ENCODE measurements around the gene WWC2. TPM values are rescaled to one million over a fixed set of nuclear protein-coding genes. Genes with fewer than 3 reads are reported as not detected.
A peak's percentile ranks its signal among the peaks of the same experiment; 100 is the strongest.

WWC2 gene
- total RNA-seq, 1 donor from 2014 or later = 48.0 TPM

GRCh38 chr4:183326853-183327252 lies 227.8 kb downstream of the WWC2 start:
- H3K4me1 Mint-ChIP-seq (ENCODE audit: low read depth) = peaks cover 35% of the 10 kb centered on the region
- H3K4me3 Mint-ChIP-seq (ENCODE audit: unreplicated experiment) = no peak overlapping the region
- peaks cover 3% of the 10 kb centered on the region for H3K36me3 Mint-ChIP-seq (ENCODE audit: low read depth)
- no peak for DNase-seq (ENCODE audit: low spot score)
- no peaks in the 10 kb centered on the region for H3K27me3 Mint-ChIP-seq (ENCODE audit: low read depth)
- no peak for TF ChIP-seq CTCF (IDR thresholded peaks at IDR 0.05)
- peaks cover 13% of the 10 kb centered on the region for H3K9me3 Mint-ChIP-seq (ENCODE audit: low read depth)
- H3K27ac Mint-ChIP-seq (ENCODE audit: unreplicated experiment) = no peak overlapping the region

GRCh38 chr4:183327827-183328226 lies 228.8 kb downstream of the WWC2 start:
- Mint-ChIP-seq H3K4me3 (ENCODE audit: unreplicated experiment) (no peak overlapping the region), H3K36me3 (ENCODE audit: low read depth) (peaks cover 3% of the 10 kb centered on the region), H3K27ac (ENCODE audit: unreplicated experiment) (no peak overlapping the region), H3K9me3 (ENCODE audit: low read depth) (peaks cover 13% of the 10 kb centered on the region), H3K4me1 (ENCODE audit: low read depth) (peaks cover 35% of the 10 kb centered on the region), H3K27me3 (ENCODE audit: low read depth) (no peaks in the 10 kb centered on the region)
- no peak for TF ChIP-seq CTCF (IDR thresholded peaks at IDR 0.05)
- DNase-seq (ENCODE audit: low spot score) = no peak

- H3K4me3 Mint-ChIP-seq (ENCODE audit: unreplicated experiment) = no peak overlapping the region
- peaks cover 36% of the 10 kb centered on the region for H3K4me1 Mint-ChIP-seq (ENCODE audit: low read depth)
- peaks cover 13% of the 10 kb centered on the region for H3K9me3 Mint-ChIP-seq (ENCODE audit: low read depth)
- no peaks in the 10 kb centered on the region for H3K27me3 Mint-ChIP-seq (ENCODE audit: low read depth)
- H3K36me3 Mint-ChIP-seq (ENCODE audit: low read depth) = peaks cover 3% of the 10 kb centered on the region
- TF ChIP-seq CTCF (IDR thresholded peaks at IDR 0.05) = no peak
- DNase-seq (ENCODE audit: low spot score) = no peak
- peak overlapping the region; percentile 76 for H3K27ac Mint-ChIP-seq (ENCODE audit: unreplicated experiment)
Observed at GRCh38 chr4:183328832-183329231, 229.8 kb downstream of the WWC2 start.

DNA sequence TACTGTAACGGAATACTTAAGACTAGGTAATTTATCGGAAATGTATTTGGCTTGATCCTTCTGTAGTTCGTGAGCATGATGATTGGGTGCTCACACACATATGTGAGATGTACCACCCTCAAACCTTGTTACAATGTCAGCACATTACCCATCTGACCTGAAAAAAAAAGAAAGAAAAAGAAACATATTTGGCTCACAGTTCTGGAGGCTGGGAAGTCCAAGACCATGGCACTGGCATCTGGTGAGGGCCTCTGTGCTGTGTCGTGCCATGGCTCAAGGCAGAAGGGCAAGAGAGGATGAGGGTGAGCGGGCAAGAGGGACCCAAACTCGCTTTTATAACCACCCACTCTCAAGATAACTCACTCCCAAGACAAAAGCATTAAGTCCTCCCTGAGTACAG lies 230.2 kb downstream of the WWC2 start:
- no peak for DNase-seq (ENCODE audit: low spot score)
- Mint-ChIP-seq H3K4me3 (ENCODE audit: unreplicated experiment) (no peak overlapping the region), H3K4me1 (ENCODE audit: low read depth) (peaks cover 40% of the 10 kb centered on the region), H3K36me3 (ENCODE audit: low read depth) (peaks cover 3% of the 10 kb centered on the region), H3K9me3 (ENCODE audit: low read depth) (peaks cover 13% of the 10 kb centered on the region), H3K27me3 (ENCODE audit: low read depth) (no peaks in the 10 kb centered on the region), H3K27ac (ENCODE audit: unreplicated experiment) (no peak overlapping the region)
- TF ChIP-seq CTCF (IDR thresholded peaks at IDR 0.05) = no peak

GRCh38 chr4:183329954-183330742 lies 231.1 kb downstream of the WWC2 start:
- Mint-ChIP-seq H3K36me3 (ENCODE audit: low read depth) (peaks cover 3% of the 10 kb centered on the region), H3K27ac (ENCODE audit: unreplicated experiment) (no peak overlapping the region), H3K27me3 (ENCODE audit: low read depth) (no peaks in the 10 kb centered on the region), H3K9me3 (ENCODE audit: low read depth) (peaks cover 13% of the 10 kb centered on the region), H3K4me3 (ENCODE audit: unreplicated experiment) (no peak overlapping the region), H3K4me1 (ENCODE audit: low read depth) (peaks cover 41% of the 10 kb centered on the region)
- no peak for TF ChIP-seq CTCF (IDR thresholded peaks at IDR 0.05)
- no peak for DNase-seq (ENCODE audit: low spot score)
